HepG2 (cell line): ENCODE data around the gene SMURF1. TPM values are rescaled to one million over a fixed set of nuclear protein-coding genes. Genes with fewer than 3 reads are reported as not detected.

Experiments used
- ATAC-seq: fragments of 200-7000 bp; cut with Tn5 transposase; 3 replicates; pipeline ENCODE4 v1.9.1; 2020; ENCODE audit warnings: mild to moderate bottlenecking, moderate library complexity
- BruUV-seq: library from RNA; stranded (reverse); fragments of 400-500 nt; replicated peaks from 2 replicates; lab custom pipeline; 2021; lab: Mats Ljungman, UMichigan
- CTCF ChIA-PET: fragments of 300-600 bp; formaldehyde crosslinking; extraction: SDS; loops from one replicate; lab custom pipeline; 2021; ENCODE audit warnings: low total read pairs, inconsistent platforms, low intra/inter-chr PET ratio; lab: Yijun Ruan, JAX
- POLR2A ChIA-PET: fragments of 350-600 bp; sonication (Branson Sonifier 250); formaldehyde crosslinking; loops from one replicate; lab custom pipeline; 2020; ENCODE audit warnings: antibody characterized with exemption, inconsistent platforms; lab: Yijun Ruan, JAX
- DNase-seq: peaks from one replicate; pipeline ENCODE4 v3.0.0-alpha.2; 2015; ENCODE audit warnings: low spot score
- FAIRE-seq: peaks from 3 replicates; lab custom pipeline; 2011; peaks lifted over from hg19 to GRCh38; lab: Jason Lieb, UNC
- H2AFZ ChIP-seq: one replicate; pipeline ENCODE4 v1.6.1; 2011; ENCODE audit warnings: low read length, inconsistent platforms
- H3K27ac ChIP-seq: fragments of 300-600 bp; 3 replicates; pipeline ENCODE4 v1.8.0; 2011; ENCODE audit warnings: mixed run types, mild to moderate bottlenecking, mixed read lengths, low read length, inconsistent platforms; ENCODE audit not compliant: insufficient read depth; ENCODE audit errors: extremely low read length
- H3K27me3 ChIP-seq, 2 experiments: fragments of 200-600 bp in 1 of 2; 2 replicates in 1 of 2; 3 replicates in 1 of 2; pipeline versions ENCODE4 v1.6.0 to v1.8.0; 2011; ENCODE audit warnings: low read length in 2 of 2, mild to moderate bottlenecking in 2 of 2, moderate library complexity in 2 of 2, inconsistent platforms in 1 of 2; ENCODE audit not compliant: insufficient read depth in 2 of 2, control insufficient read depth in 1 of 2
- H3K36me3 ChIP-seq, 2 experiments: fragments of 200-600 bp in 1 of 2; replicated peaks in 1 of 2; 2 replicates in 1 of 2; 3 replicates in 1 of 2; pipeline versions ENCODE4 v1.5.1 to v1.8.0; 2011; ENCODE audit warnings: low read length in 2 of 2, inconsistent platforms in 1 of 2; ENCODE audit not compliant: insufficient read depth in 2 of 2, control insufficient read depth in 1 of 2
- H3K4me1 ChIP-seq: 2 replicates; pipeline ENCODE4 v1.5.1; 2012; ENCODE audit warnings: low read length, inconsistent platforms; ENCODE audit not compliant: insufficient read depth
- H3K4me2 ChIP-seq: 2 replicates; pipeline ENCODE4 v1.6.0; 2011; ENCODE audit warnings: low read depth, low read length, inconsistent platforms
- H3K4me3 ChIP-seq, 3 experiments: fragments of 200-600 bp in 1 of 3; sonication (generic), shearing (Covaris generic) in 1 of 3; replicated peaks in 1 of 3; 2 replicates each; pipeline ENCODE4 v1.5.1; 2011 to 2016; ENCODE audit warnings: low read length in 3 of 3, inconsistent platforms in 2 of 3, low read depth in 2 of 3, mild to moderate bottlenecking in 2 of 3, control low read depth in 1 of 3, mixed read lengths in 1 of 3; ENCODE audit not compliant: insufficient read depth in 1 of 3
- H3K79me2 ChIP-seq: one replicate; pipeline ENCODE4 v1.6.1; 2011; ENCODE audit warnings: low read length, inconsistent platforms; ENCODE audit not compliant: insufficient read depth
- H3K9ac ChIP-seq: 2 replicates; pipeline ENCODE4 v1.6.0; 2011; ENCODE audit warnings: mild to moderate bottlenecking, low read depth, low read length, inconsistent platforms; ENCODE audit not compliant: insufficient read depth
- H3K9me3 ChIP-seq: 2 replicates; pipeline ENCODE4 v1.5.1; 2012; ENCODE audit warnings: mild to moderate bottlenecking, low read length
- H4K20me1 ChIP-seq: 2 replicates; pipeline ENCODE4 v1.6.0; 2011; ENCODE audit warnings: inconsistent platforms, mild to moderate bottlenecking, low read length, moderate library complexity; ENCODE audit not compliant: insufficient read depth
- EZH2 ChIP-seq: conservative IDR thresholded peaks from 2 replicates; pipeline ENCODE4 v1.6.1; 2012; ENCODE audit warnings: mild to moderate bottlenecking, low read depth, low read length, moderate library complexity
- HNF1B ChIP-seq: sonication (generic); formaldehyde crosslinking; IDR thresholded peaks from 2 replicates; pipeline ENCODE4 v1.5.1; 2020; ENCODE audit warnings: mild to moderate bottlenecking, moderate library complexity, missing genetic modification reagents
- IRX3 ChIP-seq: sonication (generic); formaldehyde crosslinking; IDR thresholded peaks from 2 replicates; pipeline ENCODE4 v1.8.1; 2023; ENCODE audit warnings: mild to moderate bottlenecking, low read depth, missing genetic modification reagents, borderline replicate concordance
- KDM4B ChIP-seq: sonication (generic); formaldehyde crosslinking; IDR thresholded peaks from 2 replicates; pipeline ENCODE4 v1.4.0; 2020; ENCODE audit warnings: missing genetic modification reagents
- KLF16 ChIP-seq, 2 experiments: sonication (generic) in 1 of 2; formaldehyde crosslinking in 1 of 2; IDR thresholded peaks; 2 replicates each; pipeline versions ENCODE4 v1.6.1 to v1.8.0; 2016 to 2023; ENCODE audit warnings: missing genetic modification reagents in 2 of 2, missing compliant biosample characterization in 1 of 2
- MAX ChIP-seq: IDR thresholded peaks from 2 replicates; pipeline ENCODE4 v1.6.1; 2012; ENCODE audit warnings: inconsistent platforms
- PAX8 ChIP-seq: sonication (generic); formaldehyde crosslinking; IDR thresholded peaks from 2 replicates; pipeline ENCODE4 v1.8.0; 2022; ENCODE audit warnings: mild to moderate bottlenecking, missing genetic modification reagents, borderline replicate concordance
- SIX1 ChIP-seq: sonication (generic); formaldehyde crosslinking; IDR thresholded peaks from 2 replicates; pipeline ENCODE4 v1.4.0; 2020; ENCODE audit warnings: missing genetic modification reagents, borderline replicate concordance
- SNAPC2 ChIP-seq: sonication (generic); formaldehyde crosslinking; IDR thresholded peaks from 2 replicates; pipeline ENCODE4 v1.8.1; 2022; ENCODE audit warnings: mild to moderate bottlenecking, missing genetic modification reagents
- ZNF251 ChIP-seq: sonication (generic); formaldehyde crosslinking; IDR thresholded peaks from 2 replicates; pipeline ENCODE4 v1.9.0; 2021; ENCODE audit warnings: mild to moderate bottlenecking, missing genetic modification reagents
- ZNF260 ChIP-seq: sonication (generic); formaldehyde crosslinking; IDR thresholded peaks from 2 replicates; pipeline ENCODE4 v1.4.0; 2020; ENCODE audit warnings: missing genetic modification reagents, low read depth, mild to moderate bottlenecking, borderline replicate concordance
- ZNF816 ChIP-seq: sonication (generic); formaldehyde crosslinking; IDR thresholded peaks from 2 replicates; pipeline ENCODE4 v1.8.0; 2022; ENCODE audit warnings: missing genetic modification reagents, mild to moderate bottlenecking, borderline replicate concordance
- ZNF83 ChIP-seq: sonication (generic); formaldehyde crosslinking; IDR thresholded peaks from 2 replicates; pipeline ENCODE4 v1.4.0; 2020; ENCODE audit warnings: missing genetic modification reagents, mild to moderate bottlenecking, borderline replicate concordance
- WGBS: methylation state at CpG from one replicate; pipeline ENCODE4 v1.1.6; 2017; ENCODE audit warnings: low lambda C conversion rate; 5-methylcytosine and 5-hydroxymethylcytosine counted together
- in situ Hi-C: cut with HindIII; loops from 2 replicates; pipeline ENCODE4 v1.10.0; 2017; ENCODE audit warnings: low pct_unique_long_range_greater_than_20kb; ENCODE audit not compliant: extremely low pct_ligation_motif_present
- intact Hi-C: fragments of 100-400 bp; cut with micrococcal nuclease; formaldehyde crosslinking; loops from one replicate; pipeline ENCODE4 v1.10.0; 2022; ENCODE audit not compliant: unreplicated experiment
- polyA plus RNA-seq, 8 experiments: library from polyadenylated mRNA; depleted of rRNA in 3 of 8; stranded (reverse) in 7 of 8; unstranded in 1 of 8; fragments of >200 nt; fragmentation: Illumina TruSeq in 4 of 8; extraction: Trizol in 4 of 8; gene quantifications; 2 replicates each; pipeline versions ENCODE4 v1.2.1 to v1.2.3, GENCODE V29; 2011 to 2016; ENCODE audit warnings: low read depth in 4 of 8, missing spikeins in 1 of 8, mixed read lengths in 1 of 8; ENCODE audit not compliant: insufficient read depth in 1 of 8
- total RNA-seq, 5 experiments: library from RNA; depleted of rRNA; stranded (reverse); fragments of >200 nt; fragmentation: Illumina TruSeq; extraction: Trizol; gene quantifications; 2 replicates each; pipeline ENCODE4 v1.2.3, GENCODE V29; 2016; ENCODE audit warnings: low read depth in 1 of 5

Gene SMURF1
- total and polyA plus RNA-seq, 2 of the 13 experiments (the other 11 are each of a cell fraction or from before 2014, with no cell fraction given): 8.3 to 11.1 TPM

GRCh38 chr7:99121496-99122021 lies 22.3 kb downstream of the SMURF1 start:
- Histone ChIP-seq H3K9me3 (no peaks in the 10 kb centered on the region), H3K4me2 (no peak overlapping the region), H3K36me3 (no peaks in the 10 kb centered on the region; a peak in 1 of 5 replicates), H3K4me3 (no peak overlapping the region), H3K4me1 (peaks cover 33% of the 10 kb centered on the region), H3K27me3 (no peaks in the 10 kb centered on the region), H3K9ac (no peak overlapping the region), H4K20me1 (0 out of 2 replicates have a peak, but pooled peaks cover 3% of the 10 kb centered on the region)
- DNase-seq (no peak), ATAC-seq (no peak), FAIRE-seq (no peak)
- WGBS: 95% methylated on average over 13 of the region's 13 CpGs
- in situ Hi-C loops: no loop called here
- no TSS peak for BruUV-seq
- TF ChIP-seq ZNF260 (CRISPR knock-in tag) (no peak), ZNF83 (CRISPR knock-in tag) (no peak), KDM4B (CRISPR knock-in tag) (no peak), PAX8 (CRISPR knock-in tag) (no peak), KLF16 (CRISPR knock-in tag; IDR thresholded peaks at IDR 0.05) (no peak), HNF1B (CRISPR knock-in tag) (no peak), MAX (no peak), IRX3 (CRISPR knock-in tag) (no peak), SNAPC2 (no peak), EZH2 (no peak), ZNF251 (CRISPR knock-in tag) (no peak), SIX1 (CRISPR knock-in tag) (no peak), ZNF816 (CRISPR knock-in tag) (no peak)
- TF ChIP-seq, all 625 proteins: peak for 0
- H3K79me2 ChIP-seq: peaks cover 49% of the 10 kb centered on the region
- CTCF ChIA-PET: no interaction called here
- intact Hi-C loops: no loop called here
- H3K27ac ChIP-seq: no peak overlapping the region
- POLR2A ChIA-PET: no interaction called here
- H2AFZ ChIP-seq: no peak overlapping the region
